ENCODE results near the gene PAIP2.

DNA sequence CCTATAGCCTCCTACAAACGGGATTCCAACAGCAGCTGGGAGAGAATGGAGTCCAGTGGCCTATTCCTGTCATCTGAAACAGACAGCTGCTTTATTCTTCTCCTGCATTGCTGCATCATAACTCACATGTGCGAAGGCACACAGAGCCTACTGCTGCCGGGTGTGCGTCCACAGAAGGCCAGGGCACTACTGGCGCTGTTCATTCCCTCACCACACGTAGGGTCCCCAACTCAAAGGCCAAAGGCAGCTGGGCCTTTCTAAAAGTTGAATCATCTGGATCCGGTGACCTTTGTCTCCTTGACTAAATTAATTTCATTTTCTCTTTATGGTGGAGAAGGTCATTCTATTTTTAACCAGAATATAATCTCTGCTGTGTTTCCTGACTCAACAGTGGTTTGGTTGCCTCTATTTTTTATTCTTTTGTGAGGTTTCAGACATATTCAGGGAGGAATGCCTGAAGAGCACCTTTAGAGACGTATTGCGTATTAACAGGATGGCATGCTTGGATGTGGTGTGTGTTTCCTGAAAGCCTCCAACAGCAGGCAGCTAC lies 73.0 kb downstream of the PAIP2 start:
- TF ChIP-seq, protein P1, sequence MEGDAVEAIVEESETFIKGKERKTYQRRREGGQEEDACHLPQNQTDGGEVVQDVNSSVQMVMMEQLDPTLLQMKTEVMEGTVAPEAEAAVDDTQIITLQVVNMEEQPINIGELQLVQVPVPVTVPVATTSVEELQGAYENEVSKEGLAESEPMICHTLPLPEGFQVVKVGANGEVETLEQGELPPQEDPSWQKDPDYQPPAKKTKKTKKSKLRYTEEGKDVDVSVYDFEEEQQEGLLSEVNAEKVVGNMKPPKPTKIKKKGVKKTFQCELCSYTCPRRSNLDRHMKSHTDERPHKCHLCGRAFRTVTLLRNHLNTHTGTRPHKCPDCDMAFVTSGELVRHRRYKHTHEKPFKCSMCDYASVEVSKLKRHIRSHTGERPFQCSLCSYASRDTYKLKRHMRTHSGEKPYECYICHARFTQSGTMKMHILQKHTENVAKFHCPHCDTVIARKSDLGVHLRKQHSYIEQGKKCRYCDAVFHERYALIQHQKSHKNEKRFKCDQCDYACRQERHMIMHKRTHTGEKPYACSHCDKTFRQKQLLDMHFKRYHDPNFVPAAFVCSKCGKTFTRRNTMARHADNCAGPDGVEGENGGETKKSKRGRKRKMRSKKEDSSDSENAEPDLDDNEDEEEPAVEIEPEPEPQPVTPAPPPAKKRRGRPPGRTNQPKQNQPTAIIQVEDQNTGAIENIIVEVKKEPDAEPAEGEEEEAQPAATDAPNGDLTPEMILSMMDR (IDR thresholded peaks at IDR 0.05): no peak
- TF ChIP-seq POLR2A (IDR thresholded peaks at IDR 0.05; ENCODE audit: low read depth) (no peak), EP300 (IDR thresholded peaks at IDR 0.05) (no peak)

Data from esophagus muscularis mucosa (tissue), 4 donors.